T47D (cell line): ENCODE measurements around the gene SEC22A.

ENCODE experiments used
- DNase-seq, 2 experiments: peaks; one replicate each; pipeline versions ENCODE4 v3.0.0 to v3.0.0-alpha.2; 2011 to 2012; ENCODE audit warnings: low read depth in 1 of 2, low spot score in 1 of 2
- JUND ChIP-seq: IDR thresholded peaks from 2 replicates; pipeline ENCODE4 v1.6.1; 2012; ENCODE audit warnings: low read depth
- in situ Hi-C: cut with HindIII; loops from 2 replicates; pipeline ENCODE4 v1.10.0; 2016; ENCODE audit warnings: low sequenced_read_pairs, low pct_unique_long_range_greater_than_20kb

SEC22A gene

GRCh38 chr3:123279121-123279520 lies 77.4 kb downstream of the SEC22A start:
- no peak for DNase-seq
- in situ Hi-C loops, result no loop called here
- no peak for TF ChIP-seq JUND

GRCh38 chr3:123281406-123281805 lies 79.7 kb downstream of the SEC22A start:
- in situ Hi-C loops, result no loop called here
- DNase-seq, result no peak
- no peak for TF ChIP-seq JUND

GRCh38 chr3:123281929-123282328 lies 80.2 kb downstream of the SEC22A start:
- TF ChIP-seq JUND, result no peak
- DNase-seq, result no peak
- in situ Hi-C loops, result no loop called here

GRCh38 chr3:123282461-123282860 lies 80.7 kb downstream of the SEC22A start:
- in situ Hi-C loops, result no loop called here
- no peak for DNase-seq
- no peak for TF ChIP-seq JUND

- in situ Hi-C loops, result no loop called here
- TF ChIP-seq JUND, result no peak
- no peak for DNase-seq
These were observed 81.3 kb downstream of the SEC22A start for GRCh38 chr3:123283074-123283473.

- in situ Hi-C loops, result no loop called here
- no peak for DNase-seq
- TF ChIP-seq JUND, result no peak
These were observed 82.1 kb downstream of the SEC22A start for GRCh38 chr3:123283657-123284398.

- no peak for TF ChIP-seq JUND
- in situ Hi-C loops, result no loop called here
- no peak for DNase-seq
These were observed 82.8 kb downstream of the SEC22A start for GRCh38 chr3:123284399-123285010.

GRCh38 chr3:123285066-123285465 lies 83.3 kb downstream of the SEC22A start:
- in situ Hi-C loops, result no loop called here
- no peak for DNase-seq

GRCh38 chr3:123285479-123285878 lies 83.7 kb downstream of the SEC22A start:
- in situ Hi-C loops, result no loop called here
- DNase-seq, result no peak
- TF ChIP-seq JUND, result no peak

More at GRCh38 chr3:123285066-123285465, 83.3 kb downstream of the SEC22A start:
- no peak for TF ChIP-seq JUND

- in situ Hi-C loops, result no loop called here
- no peak for TF ChIP-seq JUND
- DNase-seq, result no peak
These were observed 84.2 kb downstream of the SEC22A start for GRCh38 chr3:123285931-123286307.

- TF ChIP-seq JUND, result no peak
- peak; percentile 87 to 88 for DNase-seq
- in situ Hi-C loops, result no loop called here
These were observed 84.7 kb downstream of the SEC22A start for GRCh38 chr3:123286308-123287023.

GRCh38 chr3:123287051-123287961 lies 85.6 kb downstream of the SEC22A start:
- in situ Hi-C loops, result no loop called here
- no peak for DNase-seq
- TF ChIP-seq JUND, result no peak
